HG02623 (cell line): ENCODE results near the gene ADH4.
"Not testable (repeated sequence)": the region's sequence is repeated elsewhere in the genome, so short reads cannot be mapped to it uniquely, and the experiment has no call there.

Experiments
- ATAC-seq: cut with Tn5 transposase; IDR thresholded peaks from one replicate; pipeline ENCODE4 v1.9.1; 2021; ENCODE audit warnings: moderate library complexity; ENCODE audit not compliant: unreplicated experiment

The ADH4 gene

GRCh38 chr4:99135541-99136162, 8.4 kb downstream of the ADH4 start:
- ATAC-seq = no peak

GRCh38 chr4:99134586-99134985, 9.5 kb downstream of the ADH4 start:
- no peak for ATAC-seq

- no peak for ATAC-seq
Measured at GRCh38 chr4:99131378-99131777, 12.7 kb downstream of the ADH4 start.

- ATAC-seq = no peak
Measured at GRCh38 chr4:99126376-99126775, 17.7 kb downstream of the ADH4 start.

- ATAC-seq = no peak
Measured at GRCh38 chr4:99121008-99121407, 23.1 kb downstream of the ADH4 start.

GRCh38 chr4:99120501-99120900, 23.6 kb downstream of the ADH4 start:
- ATAC-seq = no peak

GRCh38 chr4:99117876-99118693, 26.0 kb downstream of the ADH4 start:
- no peak for ATAC-seq

- not testable (repeated sequence) for ATAC-seq
Measured at GRCh38 chr4:99117122-99117841, 26.8 kb downstream of the ADH4 start.

- not testable (repeated sequence) for ATAC-seq
Measured at GRCh38 chr4:99109286-99109685, 34.8 kb downstream of the ADH4 start.

- no peak for ATAC-seq
Measured at GRCh38 chr4:99104153-99104552, 39.9 kb downstream of the ADH4 start.

- ATAC-seq = no peak
Measured at GRCh38 chr4:99103166-99103565, 40.9 kb downstream of the ADH4 start.

GRCh38 chr4:99102634-99103033, 41.5 kb downstream of the ADH4 start:
- ATAC-seq = no peak

- ATAC-seq = no peak
Measured at GRCh38 chr4:99100876-99101275, 43.2 kb downstream of the ADH4 start.

GRCh38 chr4:99099814-99100213, 44.3 kb downstream of the ADH4 start:
- ATAC-seq = not testable (repeated sequence)

GRCh38 chr4:99099311-99099710, 44.8 kb downstream of the ADH4 start:
- no peak for ATAC-seq

- ATAC-seq = not testable (repeated sequence)
Measured at GRCh38 chr4:99091841-99092240, 52.3 kb downstream of the ADH4 start.

GRCh38 chr4:99091216-99091575, 52.9 kb downstream of the ADH4 start:
- no peak for ATAC-seq

GRCh38 chr4:99090481-99091215, 53.4 kb downstream of the ADH4 start:
- no peak for ATAC-seq

- peak; percentile 92 for ATAC-seq
Measured at GRCh38 chr4:99088481-99089365, 55.4 kb downstream of the ADH4 start, which contains the start of gene ADH5. Gene ADH5, minus strand, starts transcription at chr4:99088788. Its CDS starts 88 bp downstream, at chr4:99088700.

GRCh38 chr4:99088023-99088449, 56.1 kb downstream of the ADH4 start:
- ATAC-seq = peak; percentile 17
